HepG2 (cell line): Measurements from ENCODE around the gene MCMBP. TPM values are rescaled to one million over a fixed set of nuclear protein-coding genes. Genes with fewer than 3 reads are reported as not detected.

Source experiments
- BHLHE40 ChIP-seq: IDR thresholded peaks from 2 replicates; pipeline ENCODE4 v1.6.1; 2011; ENCODE audit warnings: low read length, improper control_type of control experiment
- CAMTA2 ChIP-seq: sonication (generic); formaldehyde crosslinking; IDR thresholded peaks from 2 replicates; pipeline ENCODE4 v1.4.0; 2020; ENCODE audit warnings: mild to moderate bottlenecking, missing genetic modification reagents, borderline replicate concordance
- CHD2 ChIP-seq: IDR thresholded peaks from 2 replicates; pipeline ENCODE4 v1.6.1; 2011; ENCODE audit warnings: low read depth, low read length, improper control_type of control experiment
- KAT7 ChIP-seq: IDR thresholded peaks from 2 replicates; pipeline ENCODE4 v1.6.1; 2018; ENCODE audit warnings: borderline replicate concordance, missing compliant biosample characterization
- KDM6A ChIP-seq: IDR thresholded peaks from 2 replicates; pipeline ENCODE4 v1.6.1; 2016; ENCODE audit warnings: low read depth
- KMT2A ChIP-seq: sonication (generic); formaldehyde crosslinking; IDR thresholded peaks from 2 replicates; pipeline ENCODE4 v1.4.0; 2020; ENCODE audit warnings: missing genetic modification reagents
- RBAK ChIP-seq: sonication (generic); formaldehyde crosslinking; IDR thresholded peaks from 2 replicates; pipeline ENCODE4 v1.5.1; 2020; ENCODE audit warnings: mild to moderate bottlenecking, missing genetic modification reagents
- RBM39 ChIP-seq: fragments of 200-400 bp; formaldehyde crosslinking; IDR thresholded peaks from one replicate; pipeline ENCODE4 v1.6.1; 2018; ENCODE audit warnings: antibody characterized with exemption, mild to moderate bottlenecking, low read depth, low read length; ENCODE audit not compliant: poor library complexity, severe bottlenecking
- SATB2 ChIP-seq: sonication (generic); formaldehyde crosslinking; IDR thresholded peaks from 2 replicates; pipeline ENCODE4 v1.5.0; 2020; ENCODE audit warnings: missing genetic modification reagents
- SRSF4 ChIP-seq: fragments of 200-400 bp; formaldehyde crosslinking; IDR thresholded peaks from one replicate; pipeline ENCODE4 v1.6.1; 2018; ENCODE audit warnings: mild to moderate bottlenecking, low read depth, low read length, moderate library complexity; ENCODE audit not compliant: poor library complexity, severe bottlenecking
- TOE1 ChIP-seq: sonication (generic); formaldehyde crosslinking; IDR thresholded peaks from 2 replicates; pipeline ENCODE4 v1.4.0; 2020; ENCODE audit warnings: mild to moderate bottlenecking, missing genetic modification reagents
- ZNF207 ChIP-seq: fragments of 450-650 bp; IDR thresholded peaks from 2 replicates; pipeline ENCODE4 v1.6.1; 2016; ENCODE audit warnings: antibody characterized with exemption, borderline replicate concordance
- ZNF263 ChIP-seq: sonication (generic); formaldehyde crosslinking; IDR thresholded peaks from 2 replicates; pipeline ENCODE4 v1.4.0; 2020; ENCODE audit warnings: missing genetic modification reagents
- ZNF343 ChIP-seq: sonication (generic); formaldehyde crosslinking; IDR thresholded peaks from 2 replicates; pipeline ENCODE4 v1.4.0; 2020; ENCODE audit warnings: mild to moderate bottlenecking, missing genetic modification reagents
- ZNF660 ChIP-seq: sonication (generic); formaldehyde crosslinking; IDR thresholded peaks from 2 replicates; pipeline ENCODE4 v1.5.1; 2020; ENCODE audit warnings: mild to moderate bottlenecking, low read depth, missing genetic modification reagents, borderline replicate concordance
- polyA plus RNA-seq, 8 experiments: library from polyadenylated mRNA; depleted of rRNA in 3 of 8; stranded (reverse) in 7 of 8; unstranded in 1 of 8; fragments of >200 nt; fragmentation: Illumina TruSeq in 4 of 8; extraction: Trizol in 4 of 8; gene quantifications; 2 replicates each; pipeline versions ENCODE4 v1.2.1 to v1.2.3, GENCODE V29; 2011 to 2016; ENCODE audit warnings: low read depth in 4 of 8, missing spikeins in 1 of 8, mixed read lengths in 1 of 8; ENCODE audit not compliant: insufficient read depth in 1 of 8
- total RNA-seq, 5 experiments: library from RNA; depleted of rRNA; stranded (reverse); fragments of >200 nt; fragmentation: Illumina TruSeq; extraction: Trizol; gene quantifications; 2 replicates each; pipeline ENCODE4 v1.2.3, GENCODE V29; 2016; ENCODE audit warnings: low read depth in 1 of 5
- TF ChIP-seq, protein P1 (sequence below): sonication (generic); formaldehyde crosslinking; IDR thresholded peaks from 2 replicates; pipeline ENCODE4 v1.4.0; 2020; ENCODE audit warnings: low read depth, mild to moderate bottlenecking, missing genetic modification reagents
- TF ChIP-seq, protein P2 (sequence below): sonication (generic); formaldehyde crosslinking; IDR thresholded peaks from 2 replicates; pipeline ENCODE4 v1.9.0; 2022; ENCODE audit warnings: missing genetic modification reagents, mild to moderate bottlenecking, borderline replicate concordance
- TF ChIP-seq, protein P3 (sequence below): sonication (generic); formaldehyde crosslinking; IDR thresholded peaks from 2 replicates; pipeline ENCODE4 v1.9.0; 2021; ENCODE audit warnings: mild to moderate bottlenecking, missing genetic modification reagents
- TF ChIP-seq, protein P4 (sequence below): sonication (generic); formaldehyde crosslinking; IDR thresholded peaks from 2 replicates; pipeline ENCODE4 v1.5.0; 2020; ENCODE audit warnings: missing genetic modification reagents

MCMBP gene
- total and polyA plus RNA-seq, 2 of the 13 experiments (the other 11 are each of a cell fraction or from before 2014, with no cell fraction given) = 35.7 to 62.4 TPM

DNA sequence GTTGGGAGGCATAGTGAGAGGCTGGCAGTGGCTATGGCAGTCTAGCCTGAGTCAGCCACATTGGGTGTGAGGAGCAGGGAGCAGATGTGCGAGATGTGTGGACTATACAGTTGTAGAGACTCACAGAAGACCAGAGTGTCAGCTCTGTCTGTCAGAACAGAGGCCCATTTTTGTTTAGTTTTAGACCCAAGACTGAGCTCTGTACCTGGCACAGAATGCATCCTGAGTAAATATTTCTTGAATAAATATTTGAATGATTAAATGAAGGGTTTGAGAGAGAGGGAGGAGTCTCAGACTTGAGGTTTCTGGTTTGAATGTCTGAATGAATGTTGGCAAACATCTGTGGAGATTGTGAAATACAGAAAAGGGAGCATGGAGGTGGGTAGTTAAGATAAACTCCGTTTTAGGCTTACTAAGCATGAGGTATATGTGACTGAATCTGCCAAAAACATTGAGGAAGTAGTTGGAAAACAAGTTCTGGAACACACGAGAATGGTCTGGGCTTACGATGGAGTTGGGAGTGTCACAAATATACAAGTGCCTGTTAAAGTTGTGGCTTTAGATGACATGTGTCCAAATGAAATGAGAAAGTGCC, 23.5 kb upstream of the MCMBP start (continued):
- TF ChIP-seq KMT2A (no peak), ZNF660 (no peak), CAMTA2 (CRISPR knock-in tag) (no peak), CHD2 (no peak), KAT7 (CRISPR knock-in tag) (no peak), BHLHE40 (no peak), TOE1 (CRISPR knock-in tag) (no peak), ZNF263 (CRISPR knock-in tag) (peak; percentile 86), SATB2 (no peak), RBM39 (no peak), SRSF4 (no peak), ZNF207 (no peak), KDM6A (CRISPR knock-in tag) (no peak), RBAK (no peak), ZNF343 (CRISPR knock-in tag) (no peak)
- TF ChIP-seq, protein P1, sequence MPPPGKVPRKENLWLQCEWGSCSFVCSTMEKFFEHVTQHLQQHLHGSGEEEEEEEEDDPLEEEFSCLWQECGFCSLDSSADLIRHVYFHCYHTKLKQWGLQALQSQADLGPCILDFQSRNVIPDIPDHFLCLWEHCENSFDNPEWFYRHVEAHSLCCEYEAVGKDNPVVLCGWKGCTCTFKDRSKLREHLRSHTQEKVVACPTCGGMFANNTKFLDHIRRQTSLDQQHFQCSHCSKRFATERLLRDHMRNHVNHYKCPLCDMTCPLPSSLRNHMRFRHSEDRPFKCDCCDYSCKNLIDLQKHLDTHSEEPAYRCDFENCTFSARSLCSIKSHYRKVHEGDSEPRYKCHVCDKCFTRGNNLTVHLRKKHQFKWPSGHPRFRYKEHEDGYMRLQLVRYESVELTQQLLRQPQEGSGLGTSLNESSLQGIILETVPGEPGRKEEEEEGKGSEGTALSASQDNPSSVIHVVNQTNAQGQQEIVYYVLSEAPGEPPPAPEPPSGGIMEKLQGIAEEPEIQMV (CRISPR knock-in tag) = no peak
- TF ChIP-seq, protein P2, sequence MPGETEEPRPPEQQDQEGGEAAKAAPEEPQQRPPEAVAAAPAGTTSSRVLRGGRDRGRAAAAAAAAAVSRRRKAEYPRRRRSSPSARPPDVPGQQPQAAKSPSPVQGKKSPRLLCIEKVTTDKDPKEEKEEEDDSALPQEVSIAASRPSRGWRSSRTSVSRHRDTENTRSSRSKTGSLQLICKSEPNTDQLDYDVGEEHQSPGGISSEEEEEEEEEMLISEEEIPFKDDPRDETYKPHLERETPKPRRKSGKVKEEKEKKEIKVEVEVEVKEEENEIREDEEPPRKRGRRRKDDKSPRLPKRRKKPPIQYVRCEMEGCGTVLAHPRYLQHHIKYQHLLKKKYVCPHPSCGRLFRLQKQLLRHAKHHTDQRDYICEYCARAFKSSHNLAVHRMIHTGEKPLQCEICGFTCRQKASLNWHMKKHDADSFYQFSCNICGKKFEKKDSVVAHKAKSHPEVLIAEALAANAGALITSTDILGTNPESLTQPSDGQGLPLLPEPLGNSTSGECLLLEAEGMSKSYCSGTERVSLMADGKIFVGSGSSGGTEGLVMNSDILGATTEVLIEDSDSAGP = no peak
- TF ChIP-seq, protein P3, sequence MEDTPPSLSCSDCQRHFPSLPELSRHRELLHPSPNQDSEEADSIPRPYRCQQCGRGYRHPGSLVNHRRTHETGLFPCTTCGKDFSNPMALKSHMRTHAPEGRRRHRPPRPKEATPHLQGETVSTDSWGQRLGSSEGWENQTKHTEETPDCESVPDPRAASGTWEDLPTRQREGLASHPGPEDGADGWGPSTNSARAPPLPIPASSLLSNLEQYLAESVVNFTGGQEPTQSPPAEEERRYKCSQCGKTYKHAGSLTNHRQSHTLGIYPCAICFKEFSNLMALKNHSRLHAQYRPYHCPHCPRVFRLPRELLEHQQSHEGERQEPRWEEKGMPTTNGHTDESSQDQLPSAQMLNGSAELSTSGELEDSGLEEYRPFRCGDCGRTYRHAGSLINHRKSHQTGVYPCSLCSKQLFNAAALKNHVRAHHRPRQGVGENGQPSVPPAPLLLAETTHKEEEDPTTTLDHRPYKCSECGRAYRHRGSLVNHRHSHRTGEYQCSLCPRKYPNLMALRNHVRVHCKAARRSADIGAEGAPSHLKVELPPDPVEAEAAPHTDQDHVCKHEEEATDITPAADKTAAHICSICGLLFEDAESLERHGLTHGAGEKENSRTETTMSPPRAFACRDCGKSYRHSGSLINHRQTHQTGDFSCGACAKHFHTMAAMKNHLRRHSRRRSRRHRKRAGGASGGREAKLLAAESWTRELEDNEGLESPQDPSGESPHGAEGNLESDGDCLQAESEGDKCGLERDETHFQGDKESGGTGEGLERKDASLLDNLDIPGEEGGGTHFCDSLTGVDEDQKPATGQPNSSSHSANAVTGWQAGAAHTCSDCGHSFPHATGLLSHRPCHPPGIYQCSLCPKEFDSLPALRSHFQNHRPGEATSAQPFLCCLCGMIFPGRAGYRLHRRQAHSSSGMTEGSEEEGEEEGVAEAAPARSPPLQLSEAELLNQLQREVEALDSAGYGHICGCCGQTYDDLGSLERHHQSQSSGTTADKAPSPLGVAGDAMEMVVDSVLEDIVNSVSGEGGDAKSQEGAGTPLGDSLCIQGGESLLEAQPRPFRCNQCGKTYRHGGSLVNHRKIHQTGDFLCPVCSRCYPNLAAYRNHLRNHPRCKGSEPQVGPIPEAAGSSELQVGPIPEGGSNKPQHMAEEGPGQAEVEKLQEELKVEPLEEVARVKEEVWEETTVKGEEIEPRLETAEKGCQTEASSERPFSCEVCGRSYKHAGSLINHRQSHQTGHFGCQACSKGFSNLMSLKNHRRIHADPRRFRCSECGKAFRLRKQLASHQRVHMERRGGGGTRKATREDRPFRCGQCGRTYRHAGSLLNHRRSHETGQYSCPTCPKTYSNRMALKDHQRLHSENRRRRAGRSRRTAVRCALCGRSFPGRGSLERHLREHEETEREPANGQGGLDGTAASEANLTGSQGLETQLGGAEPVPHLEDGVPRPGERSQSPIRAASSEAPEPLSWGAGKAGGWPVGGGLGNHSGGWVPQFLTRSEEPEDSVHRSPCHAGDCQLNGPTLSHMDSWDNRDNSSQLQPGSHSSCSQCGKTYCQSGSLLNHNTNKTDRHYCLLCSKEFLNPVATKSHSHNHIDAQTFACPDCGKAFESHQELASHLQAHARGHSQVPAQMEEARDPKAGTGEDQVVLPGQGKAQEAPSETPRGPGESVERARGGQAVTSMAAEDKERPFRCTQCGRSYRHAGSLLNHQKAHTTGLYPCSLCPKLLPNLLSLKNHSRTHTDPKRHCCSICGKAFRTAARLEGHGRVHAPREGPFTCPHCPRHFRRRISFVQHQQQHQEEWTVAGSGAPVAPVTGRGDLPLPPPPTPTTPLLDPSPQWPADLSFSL (CRISPR knock-in tag) = no peak
- TF ChIP-seq, protein P4, sequence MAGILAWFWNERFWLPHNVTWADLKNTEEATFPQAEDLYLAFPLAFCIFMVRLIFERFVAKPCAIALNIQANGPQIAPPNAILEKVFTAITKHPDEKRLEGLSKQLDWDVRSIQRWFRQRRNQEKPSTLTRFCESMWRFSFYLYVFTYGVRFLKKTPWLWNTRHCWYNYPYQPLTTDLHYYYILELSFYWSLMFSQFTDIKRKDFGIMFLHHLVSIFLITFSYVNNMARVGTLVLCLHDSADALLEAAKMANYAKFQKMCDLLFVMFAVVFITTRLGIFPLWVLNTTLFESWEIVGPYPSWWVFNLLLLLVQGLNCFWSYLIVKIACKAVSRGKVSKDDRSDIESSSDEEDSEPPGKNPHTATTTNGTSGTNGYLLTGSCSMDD = no peak
